HCT116 (cell line): ENCODE measurements around the gene GRIA4. TPM values are rescaled to one million over a fixed set of nuclear protein-coding genes. Genes with fewer than 3 reads are reported as not detected.

Experiments
- ATAC-seq: fragments of 200-7000 bp; cut with Tn5 transposase; 2 replicates; pipeline ENCODE4 v1.9.1; 2020; ENCODE audit warnings: mild to moderate bottlenecking, moderate library complexity
- BruUV-seq: library from RNA; stranded (reverse); fragments of 400-500 nt; replicated peaks from 2 replicates; lab custom pipeline; 2021; lab: Mats Ljungman, UMichigan
- CTCF ChIA-PET: fragments of 300-600 bp; sonication (Branson Sonifier 250); formaldehyde crosslinking; loops from one replicate; lab custom pipeline; 2021; ENCODE audit warnings: antibody characterized with exemption; lab: Charles Lee
- POLR2A ChIA-PET: fragments of 300-600, 350-600 bp; sonication (Branson Sonifier 250); formaldehyde crosslinking; loops from one replicate; lab custom pipeline; 2021; ENCODE audit warnings: antibody characterized with exemption; lab: Charles Lee
- RAD21 ChIA-PET, 2 experiments: fragments of 300-600 bp; sonication (Branson Sonifier 250); formaldehyde crosslinking; loops; one replicate each; lab custom pipeline; 2023; ENCODE audit warnings: low total read pairs in 2 of 2; ENCODE audit not compliant: uncharacterized antibody in 2 of 2, unreplicated experiment in 2 of 2, low non-redundant PET in 1 of 2; lab: Charles Lee
- DNase-seq: peaks from one replicate; pipeline ENCODE4 v3.0.0-alpha.2; 2010; ENCODE audit warnings: low read depth, low spot score
- H2AFZ ChIP-seq: fragments of 200-600 bp; shearing (Covaris generic), sonication (generic); 2 replicates; pipeline ENCODE4 v1.6.1; 2017; ENCODE audit warnings: low read depth, mixed run types, mixed read lengths, antibody characterized with exemption, low read length; ENCODE audit not compliant: poor library complexity, severe bottlenecking
- H3K27ac ChIP-seq: 2 replicates; pipeline ENCODE4 v1.5.1; 2012; ENCODE audit warnings: low read depth, low read length
- H3K27me3 ChIP-seq: fragments of 200-600 bp; sonication (generic); 2 replicates; pipeline ENCODE4 v1.6.1; 2016; ENCODE audit warnings: mixed run types, low read length, mixed read lengths; ENCODE audit not compliant: insufficient read depth
- H3K36me3 ChIP-seq, 2 experiments: fragments of 200-500 bp in 1 of 2; fragments of 200-600 bp in 1 of 2; sonication (Bioruptor generic) in 1 of 2; sonication (generic) in 1 of 2; 2 replicates each; pipeline versions ENCODE4 v1.5.1 to v1.6.1; 2014 to 2016; ENCODE audit warnings: low read length in 2 of 2, inconsistent platforms in 1 of 2, mixed read lengths in 1 of 2, mixed run types in 1 of 2; ENCODE audit not compliant: insufficient read depth in 2 of 2, control insufficient read depth in 1 of 2
- H3K4me1 ChIP-seq, 2 experiments: fragments of 200-600 bp in 1 of 2; sonication (generic) in 1 of 2; 2 replicates each; pipeline versions ENCODE4 v1.5.1 to v1.6.1; 2012 to 2017; ENCODE audit warnings: low read length in 2 of 2, inconsistent platforms in 1 of 2, mild to moderate bottlenecking in 1 of 2, mixed read lengths in 1 of 2, mixed run types in 1 of 2, moderate library complexity in 1 of 2; ENCODE audit not compliant: insufficient read depth in 2 of 2, control insufficient read depth in 1 of 2
- H3K4me2 ChIP-seq: fragments of 200-600 bp; sonication (generic); 2 replicates; pipeline ENCODE4 v1.6.1; 2017; ENCODE audit warnings: mixed run types, low read length, mixed read lengths
- H3K4me3 ChIP-seq, 2 experiments: fragments of 200-600 bp in 1 of 2; sonication (generic) in 1 of 2; replicated peaks in 1 of 2; 2 replicates each; pipeline ENCODE4 v1.5.1; 2011 to 2016; ENCODE audit warnings: low read length in 2 of 2, control low read depth in 1 of 2, low read depth in 1 of 2, mild to moderate bottlenecking in 1 of 2, mixed read lengths in 1 of 2, mixed run types in 1 of 2
- H3K79me2 ChIP-seq: fragments of 200-600 bp; sonication (generic); 2 replicates; pipeline ENCODE4 v1.6.1; 2017; ENCODE audit warnings: mild to moderate bottlenecking, mixed run types, low read length, moderate library complexity, mixed read lengths; ENCODE audit not compliant: insufficient read depth
- H3K9ac ChIP-seq: fragments of 200-600 bp; sonication (generic); 2 replicates; pipeline ENCODE4 v1.6.1; 2016; ENCODE audit warnings: low read length, mixed read lengths
- H3K9me2 ChIP-seq: fragments of 200-600 bp; sonication (generic), shearing (Covaris generic); 2 replicates; pipeline ENCODE4 v1.6.1; 2017; ENCODE audit warnings: mixed run types, mild to moderate bottlenecking, moderate library complexity; ENCODE audit not compliant: insufficient read depth
- H3K9me3 ChIP-seq, 2 experiments: fragments of 200-500 bp in 1 of 2; fragments of 200-600 bp in 1 of 2; sonication (Bioruptor generic) in 1 of 2; sonication (generic) in 1 of 2; 2 replicates each; pipeline ENCODE4 v1.6.1; 2014 to 2017; ENCODE audit warnings: low read length in 2 of 2, mixed read lengths in 2 of 2, inconsistent platforms in 1 of 2, low read depth in 1 of 2, mild to moderate bottlenecking in 1 of 2, mixed run types in 1 of 2, moderate library complexity in 1 of 2; ENCODE audit not compliant: control insufficient read depth in 1 of 2, insufficient read depth in 1 of 2
- H4K20me1 ChIP-seq: fragments of 200-600 bp; sonication (generic), shearing (Covaris generic); 2 replicates; pipeline ENCODE4 v1.6.1; 2017; ENCODE audit warnings: mixed run types, mild to moderate bottlenecking, moderate library complexity; ENCODE audit not compliant: insufficient read depth
- ATF3 ChIP-seq: IDR thresholded peaks from 2 replicates; pipeline ENCODE4 v1.6.1; 2012
- CEBPB ChIP-seq: IDR thresholded peaks from 2 replicates; pipeline ENCODE4 v1.6.1; 2012; ENCODE audit warnings: low read depth
- CTCF ChIP-seq, 3 experiments: fragments of 200-600 bp in 1 of 3; sonication (generic) in 1 of 3; IDR thresholded peaks in 2 of 3; conservative IDR thresholded peaks in 1 of 3; 2 replicates each; pipeline ENCODE4 v1.5.1; 2012 to 2017; ENCODE audit warnings: low read depth in 2 of 3, low read length in 2 of 3, antibody characterized with exemption in 1 of 3, borderline replicate concordance in 1 of 3, control low read depth in 1 of 3, mild to moderate bottlenecking in 1 of 3, mixed read lengths in 1 of 3, mixed run types in 1 of 3, moderate library complexity in 1 of 3; ENCODE audit not compliant: insufficient read depth in 1 of 3
- EGR1 ChIP-seq: IDR thresholded peaks from 2 replicates; pipeline ENCODE4 v1.6.1; 2012; ENCODE audit warnings: low read depth
- EZH2phosphoT487 ChIP-seq: fragments of 200-600 bp; IDR thresholded peaks from 2 replicates; pipeline ENCODE4 v1.6.1; 2018; ENCODE audit warnings: antibody characterized with exemption, borderline replicate concordance
- FOSL1 ChIP-seq: IDR thresholded peaks from 2 replicates; pipeline ENCODE4 v1.6.1; 2012; ENCODE audit warnings: low read depth
- JUND ChIP-seq: IDR thresholded peaks from 2 replicates; pipeline ENCODE4 v1.6.1; 2012
- MAX ChIP-seq: IDR thresholded peaks from 2 replicates; pipeline ENCODE4 v1.6.1; 2012
- POLR2A ChIP-seq: IDR thresholded peaks from 2 replicates; pipeline ENCODE4 v1.7.0; 2011; ENCODE audit warnings: borderline replicate concordance; ENCODE audit not compliant: insufficient read depth, insufficient read length; ENCODE audit errors: extremely low read depth
- POLR2AphosphoS5 ChIP-seq: IDR thresholded peaks from 2 replicates; pipeline ENCODE4 v1.6.1; 2011; ENCODE audit warnings: mild to moderate bottlenecking, low read depth, low read length, moderate library complexity
- RAD21 ChIP-seq: IDR thresholded peaks from 2 replicates; pipeline ENCODE4 v1.6.1; 2012; ENCODE audit warnings: low read depth, mild to moderate bottlenecking
- SIN3A ChIP-seq: IDR thresholded peaks from 2 replicates; pipeline ENCODE4 v1.6.1; 2012; ENCODE audit warnings: low read depth
- SP1 ChIP-seq: IDR thresholded peaks from 2 replicates; pipeline ENCODE4 v1.6.1; 2012; ENCODE audit warnings: low read depth
- YY1 ChIP-seq: IDR thresholded peaks from 2 replicates; pipeline ENCODE4 v1.6.1; 2011; ENCODE audit warnings: low read length, low read depth, moderate library complexity, mild to moderate bottlenecking; ENCODE audit not compliant: insufficient replicate concordance; ENCODE audit errors: extremely low read depth
- ZBTB33 ChIP-seq: IDR thresholded peaks from 2 replicates; pipeline ENCODE4 v1.6.1; 2011; ENCODE audit warnings: mild to moderate bottlenecking, low read length, moderate library complexity; ENCODE audit not compliant: insufficient replicate concordance; ENCODE audit errors: extremely low read depth
- ZFX ChIP-seq: fragments of 450-650 bp; IDR thresholded peaks from 2 replicates; pipeline ENCODE4 v1.6.1; 2017
- ZNF274 ChIP-seq: fragments of 200-500 bp; sonication (Bioruptor generic); IDR thresholded peaks from 2 replicates; pipeline ENCODE4 v1.6.1; 2014; ENCODE audit warnings: mild to moderate bottlenecking, low read depth, low read length, inconsistent platforms
- intact Hi-C: fragments of 100-400 bp; cut with micrococcal nuclease; formaldehyde crosslinking; loops from 2 replicates; pipeline ENCODE4 v1.10.0; 2022
- total RNA-seq: library from RNA; stranded (reverse); gene quantifications from one replicate; pipeline ENCODE4 v1.2.1, GENCODE V29; 2021; ENCODE audit not compliant: unreplicated experiment

GRIA4 gene
- total RNA-seq, 1 experiment from 2014 or later = not detected

GRCh38 chr11:105968021-105968697, 358.3 kb downstream of the GRIA4 start (continued):
- TF ChIP-seq ZNF274 = no peak
- no peak for TF ChIP-seq CEBPB

- ATAC-seq (no peak), DNase-seq (no peak)
- no peak for TF ChIP-seq ZBTB33
- no peak for TF ChIP-seq ZNF274
- no peak for TF ChIP-seq YY1
- TF ChIP-seq ZFX = no peak
- TF ChIP-seq CTCF (IDR thresholded peaks at IDR 0.05 in 2 of 3, conservative IDR thresholded peaks at IDR 0.05 in 1 of 3; ENCODE audit: borderline replicate concordance in 1 of 3, insufficient read depth in 1 of 3, low read depth in 2 of 3, low read length in 2 of 3) = no peak
- no peak for TF ChIP-seq POLR2AphosphoS5
- TF ChIP-seq ATF3 = no peak
- TF ChIP-seq SP1 = no peak
- no peak for TF ChIP-seq SIN3A
- no peak for TF ChIP-seq POLR2A
- TF ChIP-seq EZH2phosphoT487 = no peak
- no peak for TF ChIP-seq RAD21
- TF ChIP-seq FOSL1 = no peak
- TF ChIP-seq MAX = no peak
- TF ChIP-seq JUND = no peak
- no peak for TF ChIP-seq EGR1
- ChIA-PET RAD21 (no interaction called here), POLR2A (no interaction called here), CTCF (no interaction called here)
- Histone ChIP-seq H3K27me3 (no peaks in the 10 kb centered on the region), H3K27ac (no peak overlapping the region), H2AFZ (no peak overlapping the region), H3K4me1 (peaks cover 0 to 6% of the 10 kb centered on the region in 2 experiments; a peak in 2 of 4 replicates), H3K79me2 (no peaks in the 10 kb centered on the region), H3K9ac (no peak overlapping the region), H3K4me3 (no peak overlapping the region), H3K36me3 (no peaks in the 10 kb centered on the region), H3K9me3 (no peaks in the 10 kb centered on the region), H3K9me2 (no peaks in the 10 kb centered on the region), H3K4me2 (no peak overlapping the region), H4K20me1 (no peaks in the 10 kb centered on the region)
- no TSS peak for BruUV-seq
- intact Hi-C loops = no loop called here
These were observed 359.9 kb downstream of the GRIA4 start for GRCh38 chr11:105969756-105970155.
